Measurements from ENCODE around the gene DRD5. TPM values are rescaled to one million over a fixed set of nuclear protein-coding genes. Genes with fewer than 3 reads are reported as not detected.

Gene DRD5
- total and polyA plus RNA-seq, 2 donors (not counting 1 experiment from before 2014, with no cell fraction given), result not detected

DNA sequence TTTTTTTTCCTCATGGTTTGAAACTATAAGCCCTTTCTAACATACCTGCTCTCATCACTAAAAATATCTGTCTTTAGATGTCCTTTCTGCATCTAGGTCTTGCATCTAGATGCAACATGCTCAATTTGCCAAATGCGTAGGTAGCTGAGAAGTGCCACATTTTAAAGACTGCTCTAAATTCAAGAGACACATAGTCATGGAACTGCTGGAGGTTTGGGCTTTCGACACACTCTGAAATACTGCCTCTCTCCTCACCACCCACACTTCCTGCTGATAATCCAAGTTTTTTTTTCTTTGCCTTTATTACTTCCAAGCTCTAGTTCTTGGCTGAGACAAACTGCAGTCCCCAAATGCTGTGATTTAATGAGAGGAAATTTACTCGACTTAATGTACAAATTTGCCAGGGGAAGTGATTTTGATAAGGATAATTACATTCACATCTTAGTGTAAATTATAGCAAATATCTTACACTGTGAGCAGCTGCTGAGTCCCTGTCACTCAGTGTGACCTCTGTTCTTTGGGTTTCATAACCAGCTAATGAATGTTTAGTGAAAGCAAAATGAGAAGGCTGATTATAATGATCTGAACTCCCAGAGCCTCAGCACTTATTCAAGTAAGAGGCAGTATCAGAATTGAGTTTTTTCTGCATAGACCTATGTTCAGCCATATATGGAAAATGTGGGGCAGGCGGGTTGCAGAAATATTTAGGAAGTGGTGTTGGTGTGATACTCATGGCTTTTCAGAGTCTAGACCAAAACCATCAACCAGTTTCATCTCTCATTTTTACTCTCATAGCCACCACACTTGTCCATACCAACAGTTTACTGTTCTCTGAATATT lies 31.3 kb downstream of the DRD5 start:
- CTCF ChIA-PET, result no interaction called here
- Mint-ChIP-seq H3K27me3 (peaks cover 25% of the 10 kb centered on the region), H3K4me3 (no peak overlapping the region), H3K4me1 (no peaks in the 10 kb centered on the region), H3K9me3 (ENCODE audit: insufficient read depth) (no peaks in the 10 kb centered on the region), H3K27ac (no peak overlapping the region)
- H3K27me3 ChIP-seq (replicated peaks in 1 of 4; ENCODE audit: control extremely low read depth in 1 of 4, control insufficient read depth in 3 of 4, insufficient read depth in 4 of 4, low read length in 3 of 4), result no peaks in the 10 kb centered on the region
- no peaks in the 10 kb centered on the region for H3K9me3 ChIP-seq (ENCODE audit: control extremely low read depth in 1 of 3, control insufficient read depth in 2 of 3, insufficient read depth in 1 of 3, low read length in 2 of 3)
- H3K4me1 ChIP-seq (ENCODE audit: control insufficient read depth in 2 of 2, insufficient read depth in 2 of 2, low read length in 2 of 2), result no peaks in the 10 kb centered on the region
- no peaks in the 10 kb centered on the region for H3K79me2 ChIP-seq (ENCODE audit: control insufficient read depth, insufficient read depth, low read length)
- H4K20me1 ChIP-seq (ENCODE audit: control insufficient read depth, insufficient read depth, low read length, poor library complexity, severe bottlenecking), result no peaks in the 10 kb centered on the region
- no peak overlapping the region for H2AFZ ChIP-seq (ENCODE audit: insufficient read depth, low read depth, low read length, poor library complexity, severe bottlenecking)
- WGBS (ENCODE audit: insufficient coverage), result 100% methylated on average over 1 of the region's 4 CpGs
- intact Hi-C loops (cut with micrococcal nuclease), result no loop called here
- TF ChIP-seq EZH2 (IDR thresholded peaks at IDR 0.05; ENCODE audit: borderline replicate concordance, insufficient read depth, low read depth, low read length, poor library complexity, severe bottlenecking), result no peak
- TF ChIP-seq, protein P1, sequence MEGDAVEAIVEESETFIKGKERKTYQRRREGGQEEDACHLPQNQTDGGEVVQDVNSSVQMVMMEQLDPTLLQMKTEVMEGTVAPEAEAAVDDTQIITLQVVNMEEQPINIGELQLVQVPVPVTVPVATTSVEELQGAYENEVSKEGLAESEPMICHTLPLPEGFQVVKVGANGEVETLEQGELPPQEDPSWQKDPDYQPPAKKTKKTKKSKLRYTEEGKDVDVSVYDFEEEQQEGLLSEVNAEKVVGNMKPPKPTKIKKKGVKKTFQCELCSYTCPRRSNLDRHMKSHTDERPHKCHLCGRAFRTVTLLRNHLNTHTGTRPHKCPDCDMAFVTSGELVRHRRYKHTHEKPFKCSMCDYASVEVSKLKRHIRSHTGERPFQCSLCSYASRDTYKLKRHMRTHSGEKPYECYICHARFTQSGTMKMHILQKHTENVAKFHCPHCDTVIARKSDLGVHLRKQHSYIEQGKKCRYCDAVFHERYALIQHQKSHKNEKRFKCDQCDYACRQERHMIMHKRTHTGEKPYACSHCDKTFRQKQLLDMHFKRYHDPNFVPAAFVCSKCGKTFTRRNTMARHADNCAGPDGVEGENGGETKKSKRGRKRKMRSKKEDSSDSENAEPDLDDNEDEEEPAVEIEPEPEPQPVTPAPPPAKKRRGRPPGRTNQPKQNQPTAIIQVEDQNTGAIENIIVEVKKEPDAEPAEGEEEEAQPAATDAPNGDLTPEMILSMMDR (IDR thresholded peaks at IDR 0.05), result no peak
- H3K9ac ChIP-seq (ENCODE audit: low read length), result no peak overlapping the region
- ATAC-seq (ENCODE audit: low read depth) (no peak), DNase-seq (no peak)
- POLR2A ChIA-PET, result no interaction called here
- no peaks in the 10 kb centered on the region for H3K36me3 ChIP-seq (replicated peaks in 1 of 2; ENCODE audit: control extremely low read depth in 1 of 2, control insufficient read depth in 1 of 2, extremely low read depth in 1 of 2, insufficient read depth in 2 of 2, low read length in 1 of 2)
- no peak overlapping the region for H3K4me3 ChIP-seq (ENCODE audit: control extremely low read depth in 1 of 5, extremely low read depth in 1 of 5, insufficient read depth in 1 of 5, low read depth in 2 of 5, low read length in 4 of 5)
- no peak overlapping the region for H3K27ac ChIP-seq (ENCODE audit: low read length in 2 of 2)
- H3K4me2 ChIP-seq (replicated peaks; ENCODE audit: low read depth, low read length, poor library complexity, severe bottlenecking), result no peak overlapping the region

DNA sequence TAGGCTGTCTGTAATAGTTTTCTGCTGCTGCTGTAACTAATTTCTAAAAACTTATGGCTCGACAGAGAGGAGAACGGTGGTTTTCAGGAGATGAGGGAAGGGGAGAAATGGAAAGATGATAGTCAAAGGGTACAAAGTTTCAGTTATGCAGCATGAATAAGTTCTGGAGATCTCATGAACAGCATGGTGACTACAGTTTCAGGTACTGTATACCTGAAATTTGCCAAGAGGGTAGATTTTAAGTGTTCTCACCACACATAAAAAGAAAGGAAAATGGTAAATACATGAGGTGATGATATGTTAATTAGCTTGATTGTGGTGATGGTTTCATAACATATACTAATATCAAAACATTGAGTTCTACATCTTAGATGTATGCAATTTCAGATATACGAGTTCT lies 34.9 kb downstream of the DRD5 start:
- ChIA-PET POLR2A (no interaction called here), CTCF (no interaction called here)
- Histone ChIP-seq H3K36me3 (replicated peaks in 1 of 2; ENCODE audit: control extremely low read depth in 1 of 2, control insufficient read depth in 1 of 2, extremely low read depth in 1 of 2, insufficient read depth in 2 of 2, low read length in 1 of 2) (no peaks in the 10 kb centered on the region), H3K27ac (ENCODE audit: low read length in 2 of 2) (no peak overlapping the region), H3K27me3 (replicated peaks in 1 of 4; ENCODE audit: control extremely low read depth in 1 of 4, control insufficient read depth in 3 of 4, insufficient read depth in 4 of 4, low read length in 3 of 4) (no peaks in the 10 kb centered on the region), H3K4me3 (ENCODE audit: control extremely low read depth in 1 of 5, extremely low read depth in 1 of 5, insufficient read depth in 1 of 5, low read depth in 2 of 5, low read length in 4 of 5) (no peak overlapping the region), H3K4me1 (ENCODE audit: control insufficient read depth in 2 of 2, insufficient read depth in 2 of 2, low read length in 2 of 2) (no peaks in the 10 kb centered on the region), H3K9me3 (ENCODE audit: control extremely low read depth in 1 of 3, control insufficient read depth in 2 of 3, insufficient read depth in 1 of 3, low read length in 2 of 3) (peaks cover 0 to 4% (median 0%) of the 10 kb centered on the region in 3 donors), H3K9ac (ENCODE audit: low read length) (no peak overlapping the region), H4K20me1 (ENCODE audit: control insufficient read depth, insufficient read depth, low read length, poor library complexity, severe bottlenecking) (no peaks in the 10 kb centered on the region), H3K79me2 (ENCODE audit: control insufficient read depth, insufficient read depth, low read length) (no peaks in the 10 kb centered on the region), H2AFZ (ENCODE audit: insufficient read depth, low read depth, low read length, poor library complexity, severe bottlenecking) (no peak overlapping the region), H3K4me2 (replicated peaks; ENCODE audit: low read depth, low read length, poor library complexity, severe bottlenecking) (no peak overlapping the region)
- intact Hi-C loops (cut with micrococcal nuclease), result no loop called here
- ATAC-seq (ENCODE audit: low read depth) (no peak), DNase-seq (no peak)
- Mint-ChIP-seq H3K4me3 (no peak overlapping the region), H3K27me3 (peaks cover 16% of the 10 kb centered on the region), H3K27ac (no peak overlapping the region), H3K9me3 (ENCODE audit: insufficient read depth) (no peaks in the 10 kb centered on the region), H3K4me1 (no peaks in the 10 kb centered on the region)
- TF ChIP-seq EZH2 (IDR thresholded peaks at IDR 0.05; ENCODE audit: borderline replicate concordance, insufficient read depth, low read depth, low read length, poor library complexity, severe bottlenecking), result no peak
- TF ChIP-seq, protein P1 (IDR thresholded peaks at IDR 0.05), result no peak
- no CpG with 5 or more reads among the region's 3 CpGs for WGBS (ENCODE audit: insufficient coverage)

All from B cell (primary cell).